Measurements from ENCODE around the gene PTPRN. TPM values are rescaled to one million over a fixed set of nuclear protein-coding genes. Genes with fewer than 3 reads are reported as not detected.

The PTPRN gene
- total RNA-seq, 1 donor, result under 0.01 TPM

GRCh38 chr2:219249203-219249980 is 59.8 kb downstream of the PTPRN start:
- no peak for TF ChIP-seq CTCF (IDR thresholded peaks at IDR 0.05; ENCODE audit: extremely low read depth, low read depth, low read length)
- DNase-seq (ENCODE audit: insufficient read length, low spot score, missing footprints), result peak; percentile 92
- Histone ChIP-seq H3K4me3 (ENCODE audit: insufficient read depth, low read length) (peak overlapping the region; percentile 36), H3K4me2 (ENCODE audit: insufficient read depth, low read length) (peak overlapping the region; percentile 66), H3K9me3 (ENCODE audit: low read depth, low read length) (no peaks in the 10 kb centered on the region), H2AFZ (ENCODE audit: low read length) (no peak overlapping the region), H3K27ac (ENCODE audit: low read depth, low read length) (peak overlapping the region; percentile 88), H3K27me3 (ENCODE audit: insufficient read depth, low read length) (no peaks in the 10 kb centered on the region), H3K36me3 (ENCODE audit: insufficient read depth, low read length) (peaks cover 23% of the 10 kb centered on the region), H3K79me2 (ENCODE audit: insufficient read depth, low read length) (peaks cover 34% of the 10 kb centered on the region), H3K4me1 (ENCODE audit: insufficient read depth, low read length) (peaks cover 72% of the 10 kb centered on the region), H4K20me1 (ENCODE audit: insufficient read depth, low read length) (no peaks in the 10 kb centered on the region)

- Histone ChIP-seq H3K4me3 (ENCODE audit: insufficient read depth, low read length) (peak overlapping the region; percentile 36), H3K36me3 (ENCODE audit: insufficient read depth, low read length) (peaks cover 23% of the 10 kb centered on the region), H3K79me2 (ENCODE audit: insufficient read depth, low read length) (peaks cover 34% of the 10 kb centered on the region), H2AFZ (ENCODE audit: low read length) (no peak overlapping the region), H4K20me1 (ENCODE audit: insufficient read depth, low read length) (no peaks in the 10 kb centered on the region), H3K4me2 (ENCODE audit: insufficient read depth, low read length) (peak overlapping the region; percentile 66), H3K27me3 (ENCODE audit: insufficient read depth, low read length) (no peaks in the 10 kb centered on the region), H3K27ac (ENCODE audit: low read depth, low read length) (peak overlapping the region; percentile 88), H3K9me3 (ENCODE audit: low read depth, low read length) (no peaks in the 10 kb centered on the region), H3K4me1 (ENCODE audit: insufficient read depth, low read length) (peaks cover 67% of the 10 kb centered on the region)
- TF ChIP-seq CTCF (IDR thresholded peaks at IDR 0.05; ENCODE audit: extremely low read depth, low read depth, low read length), result no peak
- DNase-seq (ENCODE audit: insufficient read length, low spot score, missing footprints), result no peak
Measured at GRCh38 chr2:219248845-219249202, 60.4 kb downstream of the PTPRN start.

- no peak overlapping the region for H3K4me3 ChIP-seq (ENCODE audit: insufficient read depth, low read length)
- H2AFZ ChIP-seq (ENCODE audit: low read length), result no peak overlapping the region
- H3K36me3 ChIP-seq (ENCODE audit: insufficient read depth, low read length), result peaks cover 23% of the 10 kb centered on the region
- H3K27ac ChIP-seq (ENCODE audit: low read depth, low read length), result no peak overlapping the region
- H3K4me2 ChIP-seq (ENCODE audit: insufficient read depth, low read length), result no peak overlapping the region
- no peaks in the 10 kb centered on the region for H3K9me3 ChIP-seq (ENCODE audit: low read depth, low read length)
- DNase-seq (ENCODE audit: insufficient read length, low spot score, missing footprints), result peak; percentile 62
- peaks cover 58% of the 10 kb centered on the region for H3K4me1 ChIP-seq (ENCODE audit: insufficient read depth, low read length)
- peaks cover 34% of the 10 kb centered on the region for H3K79me2 ChIP-seq (ENCODE audit: insufficient read depth, low read length)
- no peaks in the 10 kb centered on the region for H3K27me3 ChIP-seq (ENCODE audit: insufficient read depth, low read length)
- TF ChIP-seq CTCF (IDR thresholded peaks at IDR 0.05; ENCODE audit: extremely low read depth, low read depth, low read length), result no peak
- no peaks in the 10 kb centered on the region for H4K20me1 ChIP-seq (ENCODE audit: insufficient read depth, low read length)
Measured at GRCh38 chr2:219247678-219248642, 61.2 kb downstream of the PTPRN start.

DNA sequence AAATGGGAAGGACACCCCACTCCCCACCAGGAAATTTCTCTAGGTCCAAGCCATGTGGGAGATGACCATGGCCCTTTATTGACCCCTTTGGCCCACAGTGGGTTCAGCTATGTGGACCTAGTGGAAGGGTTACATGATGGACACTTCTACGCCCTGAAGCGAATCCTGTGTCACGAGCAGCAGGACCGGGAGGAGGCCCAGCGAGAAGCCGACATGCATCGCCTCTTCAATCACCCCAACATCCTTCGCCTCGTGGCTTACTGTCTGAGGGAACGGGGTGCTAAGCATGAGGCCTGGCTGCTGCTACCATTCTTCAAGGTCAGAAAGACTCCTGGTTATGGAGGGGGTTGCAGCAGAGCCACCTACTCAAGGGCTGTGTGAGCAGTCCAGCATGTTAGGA is 62.6 kb downstream of the PTPRN start:
- peaks cover 44% of the 10 kb centered on the region for H3K4me1 ChIP-seq (ENCODE audit: insufficient read depth, low read length)
- H3K4me3 ChIP-seq (ENCODE audit: insufficient read depth, low read length), result peak overlapping the region; percentile 88
- H3K27me3 ChIP-seq (ENCODE audit: insufficient read depth, low read length), result no peaks in the 10 kb centered on the region
- H3K27ac ChIP-seq (ENCODE audit: low read depth, low read length), result peak overlapping the region; percentile 95
- H4K20me1 ChIP-seq (ENCODE audit: insufficient read depth, low read length), result no peaks in the 10 kb centered on the region
- DNase-seq (ENCODE audit: insufficient read length, low spot score, missing footprints), result peak; percentile 32
- peaks cover 34% of the 10 kb centered on the region for H3K79me2 ChIP-seq (ENCODE audit: insufficient read depth, low read length)
- H3K9me3 ChIP-seq (ENCODE audit: low read depth, low read length), result no peaks in the 10 kb centered on the region
- peak overlapping the region; percentile 92 for H3K4me2 ChIP-seq (ENCODE audit: insufficient read depth, low read length)
- no peak overlapping the region for H2AFZ ChIP-seq (ENCODE audit: low read length)
- H3K36me3 ChIP-seq (ENCODE audit: insufficient read depth, low read length), result peaks cover 23% of the 10 kb centered on the region
- no peak for TF ChIP-seq CTCF (IDR thresholded peaks at IDR 0.05; ENCODE audit: extremely low read depth, low read depth, low read length)

All from osteoblast (primary cell).